ENCODE results near the gene EVL. TPM values are rescaled to one million over a fixed set of nuclear protein-coding genes. Genes with fewer than 3 reads are reported as not detected.
"Not testable (repeated sequence)": the region's sequence is repeated elsewhere in the genome, so short reads cannot be mapped to it uniquely, and the experiment has no call there.

Gene EVL
- polyA plus RNA-seq, 4 donors = 21.0 to 102 (median 31.8) TPM

GRCh38 chr14:100025111-100025510 is 40.1 kb upstream of the EVL start:
- DNase-seq (peak; percentile 65 to 74), FAIRE-seq (no peak)
- WGBS, 3 donors = 0 to 27% (median 13%) methylated on average over 1 of the region's 1 CpG
- no peaks in the 10 kb centered on the region for H3K36me3 ChIP-seq (ENCODE audit: control insufficient read depth in 3 of 3, insufficient read depth in 2 of 3, low read depth in 1 of 3, low read length in 3 of 3)
- no peak overlapping the region for H3K4me3 ChIP-seq (ENCODE audit: low read depth in 1 of 3, low read length in 3 of 3)
- peaks cover 0 to 27% (median 2%) of the 10 kb centered on the region in 3 donors for H3K4me1 ChIP-seq (ENCODE audit: control insufficient read depth in 3 of 3, insufficient read depth in 2 of 3, low read depth in 1 of 3, low read length in 2 of 3)
- H3K9me3 ChIP-seq (ENCODE audit: control insufficient read depth in 2 of 2, insufficient read depth in 1 of 2, low read depth in 1 of 2, low read length in 1 of 2) = no peaks in the 10 kb centered on the region
- H3K27me3 ChIP-seq (ENCODE audit: control insufficient read depth in 3 of 3, insufficient read depth in 3 of 3, low read length in 3 of 3) = no peaks in the 10 kb centered on the region
- H3K27ac ChIP-seq (ENCODE audit: low read depth in 1 of 3, low read length in 2 of 3) = no peak overlapping the region

GRCh38 chr14:100027771-100028490 is 37.3 kb upstream of the EVL start:
- Histone ChIP-seq H3K9me3 (ENCODE audit: control insufficient read depth in 2 of 2, insufficient read depth in 1 of 2, low read depth in 1 of 2, low read length in 1 of 2) (no peaks in the 10 kb centered on the region), H3K4me1 (ENCODE audit: control insufficient read depth in 3 of 3, insufficient read depth in 2 of 3, low read depth in 1 of 3, low read length in 2 of 3) (peaks cover 0 to 11% (median 7%) of the 10 kb centered on the region in 3 donors), H3K27ac (ENCODE audit: low read depth in 1 of 3, low read length in 2 of 3) (no peak overlapping the region), H3K4me3 (ENCODE audit: low read depth in 1 of 3, low read length in 3 of 3) (no peak overlapping the region), H3K36me3 (ENCODE audit: control insufficient read depth in 3 of 3, insufficient read depth in 2 of 3, low read depth in 1 of 3, low read length in 3 of 3) (no peaks in the 10 kb centered on the region), H3K27me3 (ENCODE audit: control insufficient read depth in 3 of 3, insufficient read depth in 3 of 3, low read length in 3 of 3) (no peaks in the 10 kb centered on the region)
- FAIRE-seq (no peak), DNase-seq (no peak)
- 95 to 96% (median 96%) methylated on average over 4 of the region's 4 CpGs for WGBS, 3 donors

- H3K27me3 ChIP-seq (ENCODE audit: control insufficient read depth in 3 of 3, insufficient read depth in 3 of 3, low read length in 3 of 3) = no peaks in the 10 kb centered on the region
- FAIRE-seq = no peak
- H3K27ac ChIP-seq (ENCODE audit: low read depth in 1 of 3, low read length in 2 of 3) = no peak overlapping the region
- no peaks in the 10 kb centered on the region for H3K9me3 ChIP-seq (ENCODE audit: control insufficient read depth in 2 of 2, insufficient read depth in 1 of 2, low read depth in 1 of 2, low read length in 1 of 2)
- no peak overlapping the region for H3K4me3 ChIP-seq (ENCODE audit: low read depth in 1 of 3, low read length in 3 of 3)
- 56 to 76% (median 60%) methylated on average over 3 of the region's 3 CpGs for WGBS, 3 donors
- DNase-seq = no peak
- H3K4me1 ChIP-seq (ENCODE audit: control insufficient read depth in 3 of 3, insufficient read depth in 2 of 3, low read depth in 1 of 3, low read length in 2 of 3) = peaks cover 0 to 11% (median 7%) of the 10 kb centered on the region in 3 donors
- H3K36me3 ChIP-seq (ENCODE audit: control insufficient read depth in 3 of 3, insufficient read depth in 2 of 3, low read depth in 1 of 3, low read length in 3 of 3) = no peaks in the 10 kb centered on the region
Observed at GRCh38 chr14:100028990-100029677, 36.1 kb upstream of the EVL start.

- H3K36me3 ChIP-seq (ENCODE audit: control insufficient read depth in 3 of 3, insufficient read depth in 2 of 3, low read depth in 1 of 3, low read length in 3 of 3); H3K4me1 ChIP-seq (ENCODE audit: control insufficient read depth in 3 of 3, insufficient read depth in 2 of 3, low read depth in 1 of 3, low read length in 2 of 3); DNase-seq; FAIRE-seq; H3K27me3 ChIP-seq (ENCODE audit: control insufficient read depth in 3 of 3, insufficient read depth in 3 of 3, low read length in 3 of 3); H3K4me3 ChIP-seq (ENCODE audit: low read depth in 1 of 3, low read length in 3 of 3); H3K9me3 ChIP-seq (ENCODE audit: control insufficient read depth in 2 of 2, insufficient read depth in 1 of 2, low read depth in 1 of 2, low read length in 1 of 2): not testable (repeated sequence)
- peak overlapping the region in 1 of 3 donors; percentile 39 for H3K27ac ChIP-seq (ENCODE audit: low read depth in 1 of 3, low read length in 2 of 3)
- WGBS, 3 donors = 67 to 80% (median 79%) methylated on average over 13 of the region's 13 CpGs
Observed at GRCh38 chr14:100030006-100030405, 35.2 kb upstream of the EVL start.

- Histone ChIP-seq H3K4me1 (ENCODE audit: control insufficient read depth in 3 of 3, insufficient read depth in 2 of 3, low read depth in 1 of 3, low read length in 2 of 3) (peaks cover 0 to 7% (median 0%) of the 10 kb centered on the region in 3 donors), H3K9me3 (ENCODE audit: control insufficient read depth in 2 of 2, insufficient read depth in 1 of 2, low read depth in 1 of 2, low read length in 1 of 2) (no peaks in the 10 kb centered on the region), H3K36me3 (ENCODE audit: control insufficient read depth in 3 of 3, insufficient read depth in 2 of 3, low read depth in 1 of 3, low read length in 3 of 3) (no peaks in the 10 kb centered on the region), H3K27me3 (ENCODE audit: control insufficient read depth in 3 of 3, insufficient read depth in 3 of 3, low read length in 3 of 3) (no peaks in the 10 kb centered on the region), H3K27ac (ENCODE audit: low read depth in 1 of 3, low read length in 2 of 3) (peak overlapping the region in 1 of 3 donors; percentile 53), H3K4me3 (ENCODE audit: low read depth in 1 of 3, low read length in 3 of 3) (no peak overlapping the region)
- FAIRE-seq (no peak), DNase-seq (peak in 1 of 2 donors; percentile 32)
- 67 to 70% (median 69%) methylated on average over 7 of the region's 7 CpGs for WGBS, 3 donors
Observed at GRCh38 chr14:100030452-100031153, 34.6 kb upstream of the EVL start.

GRCh38 chr14:100031506-100032281 is 33.5 kb upstream of the EVL start:
- peaks cover 0 to 7% (median 0%) of the 10 kb centered on the region in 3 donors for H3K4me1 ChIP-seq (ENCODE audit: control insufficient read depth in 3 of 3, insufficient read depth in 2 of 3, low read depth in 1 of 3, low read length in 2 of 3)
- H3K27ac ChIP-seq (ENCODE audit: low read depth in 1 of 3, low read length in 2 of 3) = peak overlapping the region in 1 of 3 donors; percentile 53
- H3K36me3 ChIP-seq (ENCODE audit: control insufficient read depth in 3 of 3, insufficient read depth in 2 of 3, low read depth in 1 of 3, low read length in 3 of 3) = peaks cover 0 to 3% (median 0%) of the 10 kb centered on the region in 3 donors
- DNase-seq (no peak), FAIRE-seq (no peak)
- no peaks in the 10 kb centered on the region for H3K9me3 ChIP-seq (ENCODE audit: control insufficient read depth in 2 of 2, insufficient read depth in 1 of 2, low read depth in 1 of 2, low read length in 1 of 2)
- WGBS, 3 donors = 64 to 72% (median 66%) methylated on average over 7 of the region's 7 CpGs
- H3K27me3 ChIP-seq (ENCODE audit: control insufficient read depth in 3 of 3, insufficient read depth in 3 of 3, low read length in 3 of 3) = no peaks in the 10 kb centered on the region
- H3K4me3 ChIP-seq (ENCODE audit: low read depth in 1 of 3, low read length in 3 of 3) = no peak overlapping the region

- 86 to 97% (median 95%) methylated on average over 1 of the region's 1 CpG for WGBS, 3 donors
- H3K27ac ChIP-seq (ENCODE audit: low read depth in 1 of 3, low read length in 2 of 3) = no peak overlapping the region
- no peaks in the 10 kb centered on the region for H3K27me3 ChIP-seq (ENCODE audit: control insufficient read depth in 3 of 3, insufficient read depth in 3 of 3, low read length in 3 of 3)
- no peaks in the 10 kb centered on the region for H3K9me3 ChIP-seq (ENCODE audit: control insufficient read depth in 2 of 2, insufficient read depth in 1 of 2, low read depth in 1 of 2, low read length in 1 of 2)
- DNase-seq = no peak
- no peak for FAIRE-seq
- H3K4me1 ChIP-seq (ENCODE audit: control insufficient read depth in 3 of 3, insufficient read depth in 2 of 3, low read depth in 1 of 3, low read length in 2 of 3) = peaks cover 0 to 7% (median 0%) of the 10 kb centered on the region in 3 donors
- H3K36me3 ChIP-seq (ENCODE audit: control insufficient read depth in 3 of 3, insufficient read depth in 2 of 3, low read depth in 1 of 3, low read length in 3 of 3) = peaks cover 0 to 3% (median 0%) of the 10 kb centered on the region in 3 donors
- no peak overlapping the region for H3K4me3 ChIP-seq (ENCODE audit: low read depth in 1 of 3, low read length in 3 of 3)
Observed at GRCh38 chr14:100032738-100033137, 32.5 kb upstream of the EVL start.
